Dermis blood vessel endothelial cell (primary cell): ENCODE data around the gene SPATA13. TPM values are rescaled to one million over a fixed set of nuclear protein-coding genes. Genes with fewer than 3 reads are reported as not detected.
"Not testable (repeated sequence)": the region's sequence is repeated elsewhere in the genome, so short reads cannot be mapped to it uniquely, and the experiment has no call there.

Source experiments
- DNase-seq: peaks from one replicate; pipeline ENCODE4 v3.0.0; 2010
- total RNA-seq: library from RNA; depleted of rRNA; stranded (reverse); fragments of >200 nt; gene quantifications from 2 replicates; pipeline ENCODE4 v1.2.3, GENCODE V29; 2014

SPATA13 gene
- total RNA-seq, 1 donor from 2014 or later, result 2.4 TPM

DNA sequence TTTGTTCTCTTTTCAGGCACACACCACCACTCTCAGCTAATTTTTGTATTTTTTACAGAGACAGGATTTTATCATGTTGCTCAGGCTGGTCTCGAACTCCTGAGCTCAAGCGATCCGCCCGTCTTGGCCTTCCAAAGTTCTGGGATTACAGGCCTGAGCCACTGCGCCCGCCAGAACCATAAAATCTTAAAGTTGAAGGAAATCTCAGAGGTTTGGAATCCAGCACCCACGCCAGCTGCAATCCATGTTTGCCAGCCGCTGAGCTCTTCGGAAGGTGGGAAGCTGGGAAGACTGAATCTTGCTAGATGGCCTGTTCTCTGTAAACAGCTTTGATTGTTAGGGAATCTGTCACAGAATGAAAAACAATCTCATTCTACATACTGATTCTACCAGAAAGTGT lies 38.5 kb downstream of the SPATA13 start:
- DNase-seq, result no peak

DNA sequence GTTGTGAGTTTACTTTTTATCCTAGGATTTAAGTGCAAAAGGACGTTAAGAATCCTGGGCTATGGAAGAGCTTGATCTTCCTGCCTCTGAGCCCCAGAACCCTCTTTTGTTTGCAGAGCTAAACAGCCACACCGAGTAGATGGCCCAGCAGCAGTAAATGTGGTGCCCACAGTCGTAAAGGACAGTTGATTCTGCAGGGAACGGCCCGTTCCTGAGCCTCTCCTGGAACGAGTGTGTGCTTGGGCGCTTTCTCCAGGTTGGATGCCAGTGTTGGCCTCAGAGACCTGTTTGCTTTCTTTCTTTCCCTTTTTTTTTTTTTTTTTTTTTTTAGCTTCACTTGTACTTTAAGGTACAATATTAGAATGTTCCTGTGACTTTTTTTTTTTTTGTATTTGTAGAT lies 41.7 kb downstream of the SPATA13 start:
- no peak for DNase-seq

DNA sequence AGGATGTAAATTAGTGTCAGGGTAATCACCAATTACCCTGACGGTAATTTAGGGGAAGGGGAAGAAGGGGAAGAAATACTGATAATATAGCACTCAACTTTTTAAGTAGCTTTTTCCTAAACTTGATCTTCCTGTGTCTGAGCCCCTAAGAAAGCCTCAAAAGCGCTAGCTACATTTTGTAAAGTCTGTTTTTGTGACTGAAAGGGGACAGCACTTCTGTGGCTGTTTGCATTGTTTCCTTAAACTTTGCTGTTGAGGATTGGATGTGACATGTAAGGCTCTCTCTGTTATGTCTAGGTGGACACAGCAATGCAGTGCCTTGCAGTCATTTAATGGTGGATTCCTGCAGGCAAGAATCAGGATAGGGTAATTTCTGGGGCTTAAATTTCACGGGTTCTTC lies 42.8 kb downstream of the SPATA13 start:
- DNase-seq, result no peak

DNA sequence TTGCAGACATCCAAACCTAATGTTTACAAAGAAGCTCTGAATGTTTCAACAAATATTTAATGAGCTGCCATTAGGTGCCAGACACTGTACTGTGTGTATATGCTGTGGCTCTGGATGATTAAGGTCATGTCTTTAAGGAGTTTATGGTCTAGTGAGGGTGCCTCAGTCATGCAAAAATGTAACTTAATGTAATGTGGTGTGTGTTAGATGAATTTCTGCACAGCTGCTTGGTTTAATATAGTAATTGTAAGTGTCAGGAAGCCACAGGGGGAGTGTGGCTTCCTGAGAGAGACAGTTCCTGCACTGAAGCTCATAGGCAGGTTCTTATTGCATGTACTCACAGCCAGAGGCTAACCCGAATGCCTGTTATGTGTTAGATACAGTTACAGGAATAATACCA lies 43.3 kb downstream of the SPATA13 start:
- peak; percentile 65 for DNase-seq

DNA sequence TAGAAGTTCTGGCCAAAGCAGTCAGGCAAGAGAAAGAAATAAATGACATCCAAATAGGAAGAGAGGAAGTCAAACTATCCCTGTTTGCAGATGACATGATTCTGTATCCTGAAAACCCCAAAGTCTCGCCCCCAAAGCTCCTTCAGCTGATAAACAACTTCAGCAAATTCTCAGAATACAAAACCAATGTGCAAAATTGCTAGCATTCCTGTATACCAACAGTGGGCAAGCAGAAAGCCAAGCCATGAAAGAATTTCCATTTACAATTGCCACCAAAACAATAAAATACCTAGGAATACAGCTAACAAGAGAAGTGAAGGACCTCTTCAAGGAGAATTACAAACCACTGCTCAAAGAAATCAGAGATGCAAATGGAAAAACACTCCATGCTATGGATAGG lies 44.6 kb downstream of the SPATA13 start:
- not testable (repeated sequence) for DNase-seq

DNA sequence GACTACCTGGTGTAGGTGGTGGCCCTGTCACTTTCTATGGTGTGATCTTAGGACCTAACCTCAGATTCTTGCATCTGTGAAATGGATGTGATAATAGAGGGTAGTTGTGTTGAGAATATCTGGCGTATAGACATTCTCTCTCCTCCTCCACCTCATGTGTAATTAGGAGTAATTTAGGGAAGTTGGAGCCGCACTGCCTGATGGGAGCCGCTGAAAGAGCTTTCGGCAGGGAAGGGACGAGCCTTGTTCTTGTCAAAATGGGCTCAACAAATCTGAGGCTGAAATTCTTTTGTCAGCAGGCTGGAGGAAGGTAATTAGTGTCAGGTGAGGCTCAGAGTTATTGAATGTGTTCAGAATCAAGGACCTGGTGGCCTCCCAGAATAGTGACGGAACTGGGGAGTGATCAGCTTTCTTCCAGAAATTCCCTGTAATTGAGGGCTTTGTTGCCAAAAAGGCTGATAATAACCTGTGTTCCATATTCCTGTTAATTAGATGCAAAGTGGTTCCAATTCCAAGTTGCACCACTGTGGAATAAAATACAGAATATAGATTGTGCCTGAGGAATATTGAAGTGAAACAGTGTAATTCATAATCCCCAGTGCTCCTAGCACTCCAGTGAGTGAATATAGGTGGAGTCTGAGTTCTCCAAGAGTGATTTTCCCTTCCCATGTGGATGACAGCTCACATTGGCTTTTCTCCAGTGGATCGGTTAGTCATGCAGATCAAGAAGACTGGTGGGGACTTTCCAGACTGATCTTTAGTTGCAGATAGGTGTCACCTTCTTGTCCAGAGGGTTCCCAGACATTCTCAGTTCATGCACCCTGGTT lies 47.5 kb downstream of the SPATA13 start:
- peak; percentile 85 for DNase-seq

DNA sequence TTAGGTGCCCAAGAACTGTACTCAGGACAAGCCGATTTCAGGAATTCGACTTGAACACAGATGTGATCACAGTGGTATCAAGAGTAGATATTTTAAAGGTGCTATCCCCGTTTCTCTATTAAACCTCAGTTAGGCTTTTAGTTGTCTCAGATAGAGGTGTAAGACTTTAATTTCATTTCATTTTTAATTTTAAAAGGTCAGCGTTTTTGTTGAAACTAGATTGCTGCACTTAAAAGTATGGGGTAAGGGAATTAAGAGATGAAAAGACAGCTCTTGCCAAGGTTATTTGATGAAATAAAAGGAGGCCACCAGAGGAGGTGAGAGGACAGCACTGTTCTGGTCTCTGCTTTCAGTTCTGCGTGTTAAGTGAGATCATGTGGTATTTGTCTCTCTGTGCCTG lies 48.6 kb downstream of the SPATA13 start:
- DNase-seq, result no peak

DNA sequence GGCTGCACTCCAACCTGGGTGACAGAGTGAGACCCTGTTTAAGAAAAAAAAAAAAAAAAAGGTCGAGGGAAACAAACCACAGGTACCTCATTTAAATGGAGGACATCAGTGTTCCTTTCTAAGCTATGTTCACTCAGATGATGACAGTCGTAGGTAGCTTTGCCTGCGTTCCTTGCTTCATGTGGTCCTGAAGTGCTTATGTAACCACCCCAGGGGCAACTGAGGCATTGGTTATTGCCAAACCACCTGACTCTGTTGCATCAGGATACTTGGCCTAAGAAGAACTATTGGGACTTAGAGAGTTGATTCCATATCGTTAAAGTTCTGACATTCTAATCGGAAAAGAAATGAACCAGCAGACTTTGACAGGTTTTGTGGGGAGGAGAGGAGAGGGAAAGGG lies 51.7 kb downstream of the SPATA13 start:
- DNase-seq, result no peak

DNA sequence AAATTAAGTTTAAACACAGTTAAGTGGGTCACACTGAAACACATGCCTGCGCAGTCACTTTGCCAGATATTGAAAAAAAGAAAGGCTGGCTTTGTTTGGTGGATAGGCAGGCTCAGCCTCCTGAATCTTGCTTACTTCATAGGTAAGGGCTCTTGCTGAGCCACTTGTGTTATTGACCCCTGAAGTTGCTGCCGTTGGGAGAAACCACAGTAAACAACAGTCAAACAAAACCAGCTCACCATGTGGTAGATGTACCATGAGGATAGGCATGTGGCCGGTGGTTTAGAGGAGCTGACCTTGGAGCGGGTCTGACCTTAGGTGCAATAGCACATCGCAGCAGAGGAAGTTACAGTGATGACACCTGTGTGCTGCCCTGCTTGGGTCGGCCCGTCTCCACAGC lies 52.2 kb downstream of the SPATA13 start:
- no peak for DNase-seq

DNA sequence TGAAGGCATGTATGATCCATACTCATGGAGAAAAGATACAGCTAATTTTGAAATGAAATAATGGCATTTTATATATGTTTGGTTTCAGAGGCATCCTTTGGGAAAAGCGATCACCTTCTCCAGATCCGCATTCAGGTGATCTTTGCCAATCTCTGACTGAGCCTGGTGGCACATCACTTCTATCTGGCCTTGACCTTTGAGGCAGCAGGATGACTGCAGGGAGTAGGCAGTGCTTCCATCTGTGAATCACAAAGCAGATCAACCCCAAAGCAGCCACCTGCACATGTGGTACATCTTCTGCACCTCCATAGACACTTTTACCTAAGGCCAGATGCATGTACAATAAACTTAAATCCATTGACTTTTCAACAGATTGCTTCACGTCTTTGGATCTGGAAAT lies 53.4 kb downstream of the SPATA13 start:
- DNase-seq, result no peak

DNA sequence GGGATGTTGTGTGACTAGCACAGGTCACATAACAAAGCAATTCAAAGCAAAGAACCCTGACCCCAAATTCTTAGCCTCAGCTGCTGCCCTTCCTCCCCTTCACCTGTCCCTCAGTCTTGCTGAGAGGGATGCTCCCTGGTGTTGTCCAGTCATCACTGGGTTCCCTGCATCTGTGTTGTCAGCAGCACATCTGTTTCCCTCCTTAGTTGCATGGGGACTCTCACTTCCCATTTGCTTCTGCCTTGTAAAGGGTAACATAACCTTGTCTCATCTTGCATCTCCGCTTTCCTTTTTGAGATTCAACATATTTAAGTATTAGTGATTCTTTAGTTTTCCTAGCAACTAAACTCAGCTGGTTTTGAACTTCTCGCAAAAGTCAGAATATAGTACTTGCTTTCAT lies 54.0 kb downstream of the SPATA13 start:
- DNase-seq, result no peak

DNA sequence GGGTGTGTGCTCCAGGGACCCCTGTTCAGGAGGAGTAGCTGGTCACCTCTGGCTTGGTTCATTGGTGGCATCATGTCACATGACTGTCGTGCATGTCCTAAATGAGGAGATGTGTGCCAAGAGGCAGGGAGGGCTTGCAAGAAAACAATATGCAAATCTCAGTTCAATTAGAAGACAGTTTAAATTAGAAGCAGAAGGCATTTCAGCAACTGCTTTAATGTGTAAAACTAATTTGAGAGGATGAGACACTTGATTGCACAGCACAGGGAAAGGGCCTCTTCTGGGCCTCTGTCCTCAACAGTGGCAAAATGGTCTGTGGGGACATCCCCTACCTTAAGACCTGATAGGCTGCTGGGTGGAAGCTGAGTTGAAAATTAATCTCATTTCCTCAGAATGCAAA lies 54.6 kb downstream of the SPATA13 start:
- DNase-seq, result no peak

DNA sequence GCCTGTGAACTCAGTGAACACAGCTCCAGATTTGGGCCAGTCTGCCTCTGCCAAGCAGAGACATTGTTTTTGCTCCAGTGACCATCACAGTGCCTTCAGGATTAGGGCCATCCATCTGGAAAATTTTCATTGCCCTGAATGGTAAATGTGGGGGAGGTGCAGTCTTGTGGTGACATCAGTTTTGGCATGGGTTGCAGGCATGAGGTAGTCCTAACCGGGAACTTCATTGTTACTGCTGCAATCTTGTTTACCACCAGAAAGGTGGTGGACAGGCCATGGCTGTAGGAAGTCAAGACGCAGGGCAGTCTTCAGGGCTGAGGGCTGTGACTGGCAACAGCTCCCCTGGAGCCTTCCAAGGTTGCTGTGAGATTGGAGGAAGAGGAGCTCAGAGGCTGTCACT lies 55.2 kb downstream of the SPATA13 start:
- peak; percentile 91 for DNase-seq

DNA sequence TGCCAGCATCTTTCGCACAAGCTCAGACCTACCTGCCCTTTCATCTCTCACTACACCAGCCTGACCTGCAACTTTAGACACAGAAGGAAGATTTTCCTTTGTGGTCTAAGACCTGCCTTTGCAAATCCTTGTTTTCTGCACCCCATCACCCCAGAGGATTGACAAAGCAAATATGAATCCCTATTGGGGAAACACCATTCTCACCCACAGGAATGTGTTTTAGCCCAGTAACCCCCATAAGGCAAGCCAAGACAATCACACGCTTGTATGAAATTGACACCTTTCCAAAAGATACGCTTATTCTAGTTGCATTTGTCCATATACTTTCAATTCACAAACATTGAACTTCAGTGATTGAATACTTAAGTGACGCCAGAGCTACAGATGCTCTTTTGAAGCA lies 55.7 kb downstream of the SPATA13 start:
- no peak for DNase-seq

DNA sequence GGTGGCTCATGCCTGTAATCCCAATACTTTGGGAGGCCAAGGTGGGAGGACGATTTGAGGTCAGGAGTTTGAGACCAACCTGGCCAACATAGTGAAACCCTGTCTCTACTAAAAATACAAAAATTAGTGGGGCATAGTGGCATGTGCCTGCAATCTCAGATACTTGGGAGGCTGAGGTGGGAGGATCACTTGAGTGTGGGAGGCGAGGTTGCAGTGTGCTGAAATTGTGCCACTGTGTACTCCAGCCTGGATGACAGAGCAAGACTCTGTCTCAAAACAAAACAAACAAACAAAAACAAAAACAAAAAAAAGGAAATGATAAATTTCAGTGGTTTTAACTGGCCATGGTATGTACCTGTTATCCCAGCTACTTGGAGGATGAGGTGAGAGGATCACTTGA lies 56.3 kb downstream of the SPATA13 start:
- not testable (repeated sequence) for DNase-seq

DNA sequence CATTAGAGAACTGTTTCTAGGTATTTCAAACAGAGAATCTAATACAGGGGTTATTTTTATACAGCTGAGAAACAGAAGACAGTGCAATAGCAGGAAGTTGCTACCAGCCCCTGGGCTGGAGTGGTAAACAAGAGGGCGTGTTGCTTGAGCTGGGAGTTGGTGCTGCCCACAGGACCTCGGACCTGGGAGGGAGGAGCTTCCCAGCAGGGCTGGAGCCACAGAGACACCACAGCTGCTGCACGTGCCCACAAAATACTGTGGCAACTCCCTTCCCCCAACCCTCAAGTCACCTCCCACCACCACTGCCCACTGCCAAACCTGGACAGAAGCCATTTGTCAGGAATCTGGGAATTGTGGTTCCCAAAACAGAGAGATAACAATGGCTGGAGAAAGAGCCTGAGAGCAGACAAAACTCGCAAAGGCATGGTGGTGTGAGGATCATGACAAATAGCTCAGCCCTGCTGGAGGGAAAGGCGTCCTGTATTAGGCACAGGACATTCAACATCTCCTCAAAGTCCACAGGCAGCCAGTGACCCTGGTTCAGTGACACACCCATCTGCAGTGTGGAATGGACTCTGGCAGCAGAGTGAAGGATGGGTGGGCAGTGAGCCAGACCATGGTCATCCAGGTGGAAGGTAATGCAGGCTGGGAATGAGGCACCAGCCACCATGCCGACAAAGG lies 57.2 kb downstream of the SPATA13 start:
- DNase-seq, result no peak

DNA sequence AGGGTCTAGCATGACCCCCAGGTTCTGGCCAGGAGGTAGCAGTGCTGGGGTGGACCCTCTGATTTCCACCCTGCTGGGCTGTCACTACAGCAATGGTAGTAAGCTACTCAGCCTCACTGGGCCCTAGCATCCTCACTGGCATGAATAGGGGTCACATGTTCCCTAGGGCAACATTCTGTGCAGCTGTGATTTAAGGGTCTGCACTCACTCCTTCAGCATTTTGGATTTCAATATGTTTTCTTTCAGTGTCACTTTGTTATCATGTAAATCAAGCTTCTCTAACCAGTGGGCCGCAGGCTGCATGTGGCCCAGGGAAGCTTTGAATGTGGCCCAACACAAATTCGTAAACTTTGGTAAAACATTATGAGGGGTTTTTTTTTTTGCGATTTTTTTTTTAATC lies 57.8 kb downstream of the SPATA13 start:
- DNase-seq, result no peak

DNA sequence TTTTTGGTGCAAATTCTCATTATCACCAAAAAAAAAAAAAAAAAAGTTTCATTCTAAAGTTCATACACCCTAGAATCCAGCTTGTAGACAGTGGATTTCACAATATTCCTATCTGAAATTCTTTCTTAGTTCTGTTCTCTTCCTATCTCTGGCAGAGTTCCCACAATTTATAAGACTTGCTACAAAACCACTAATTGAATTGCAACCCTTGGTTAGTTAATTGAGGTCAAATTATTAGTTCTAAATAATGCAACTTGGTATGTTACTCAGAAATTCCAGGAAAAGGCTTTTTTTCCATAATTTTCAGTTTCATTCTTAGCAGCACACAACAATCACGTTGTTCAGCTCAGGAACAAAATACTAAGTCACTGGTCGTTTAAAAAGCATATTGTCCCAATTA lies 58.5 kb downstream of the SPATA13 start:
- DNase-seq, result no peak

DNA sequence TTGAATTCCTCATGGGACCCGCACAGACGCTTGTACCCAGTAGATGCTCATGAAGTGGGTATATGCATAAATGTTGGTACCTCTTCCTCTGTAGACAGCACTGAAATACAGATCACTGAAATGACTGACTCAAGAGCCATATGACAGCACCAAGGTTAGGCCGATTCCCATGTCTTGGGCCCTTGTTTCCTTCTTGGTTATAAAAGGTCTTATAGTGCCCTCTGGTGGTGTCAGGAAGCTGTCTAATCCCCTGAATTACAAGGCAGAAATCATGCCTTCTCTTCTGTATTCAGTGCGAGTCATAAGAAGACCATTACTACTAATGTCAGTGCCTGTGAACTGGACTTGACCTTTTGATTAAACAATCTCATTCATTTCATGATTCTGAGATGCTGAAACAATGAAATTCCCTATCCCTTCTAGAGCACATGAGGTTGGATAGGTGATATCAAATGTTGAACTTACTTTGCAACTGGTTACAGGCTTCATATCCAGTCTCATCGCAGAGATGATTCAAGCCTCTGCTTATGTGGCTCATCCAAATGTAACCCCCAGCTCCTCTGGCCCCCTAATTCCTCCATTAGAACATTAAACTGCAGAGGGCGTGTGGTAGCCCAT lies 59.7 kb downstream of the SPATA13 start:
- peak; percentile 89 for DNase-seq

DNA sequence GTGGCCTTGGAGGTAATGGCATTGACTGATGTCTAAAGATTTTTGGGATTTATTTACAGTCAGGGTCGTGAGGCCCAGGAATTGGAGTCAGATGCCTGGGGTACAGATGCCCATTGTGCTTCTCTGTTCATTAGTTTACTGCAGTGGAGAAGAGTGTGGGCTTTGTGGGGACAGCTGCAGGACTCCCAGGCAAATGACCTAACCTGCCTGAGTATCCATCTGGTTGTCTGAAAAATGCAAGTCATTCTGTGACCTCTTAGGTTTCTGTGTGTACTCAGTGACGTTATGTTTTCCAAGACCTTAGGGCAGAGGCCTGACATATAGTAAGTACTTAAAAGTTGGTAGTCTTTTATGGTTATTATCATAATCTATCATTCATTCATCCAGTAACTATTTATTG lies 60.5 kb downstream of the SPATA13 start:
- DNase-seq, result no peak

DNA sequence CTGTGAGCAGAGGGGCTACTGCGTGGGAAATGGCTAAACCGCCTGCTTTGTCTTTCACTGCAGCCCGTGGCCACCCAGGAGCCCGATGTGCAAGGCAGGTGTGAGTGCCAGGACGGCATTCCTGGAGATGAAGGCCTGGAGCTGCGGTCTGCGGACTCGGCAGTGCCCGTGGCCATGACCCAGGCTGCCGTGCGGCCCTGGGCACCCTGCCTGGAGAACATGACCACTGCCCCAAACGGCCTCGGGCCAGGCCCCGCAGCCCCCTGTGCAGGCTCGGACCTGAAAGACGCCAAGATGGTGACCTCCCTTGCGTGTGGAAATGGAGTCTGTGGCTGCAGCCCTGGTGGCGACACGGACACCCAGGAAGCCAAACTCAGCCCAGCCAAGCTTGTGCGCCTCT lies 62.2 kb downstream of the SPATA13 start:
- no peak for DNase-seq

DNA sequence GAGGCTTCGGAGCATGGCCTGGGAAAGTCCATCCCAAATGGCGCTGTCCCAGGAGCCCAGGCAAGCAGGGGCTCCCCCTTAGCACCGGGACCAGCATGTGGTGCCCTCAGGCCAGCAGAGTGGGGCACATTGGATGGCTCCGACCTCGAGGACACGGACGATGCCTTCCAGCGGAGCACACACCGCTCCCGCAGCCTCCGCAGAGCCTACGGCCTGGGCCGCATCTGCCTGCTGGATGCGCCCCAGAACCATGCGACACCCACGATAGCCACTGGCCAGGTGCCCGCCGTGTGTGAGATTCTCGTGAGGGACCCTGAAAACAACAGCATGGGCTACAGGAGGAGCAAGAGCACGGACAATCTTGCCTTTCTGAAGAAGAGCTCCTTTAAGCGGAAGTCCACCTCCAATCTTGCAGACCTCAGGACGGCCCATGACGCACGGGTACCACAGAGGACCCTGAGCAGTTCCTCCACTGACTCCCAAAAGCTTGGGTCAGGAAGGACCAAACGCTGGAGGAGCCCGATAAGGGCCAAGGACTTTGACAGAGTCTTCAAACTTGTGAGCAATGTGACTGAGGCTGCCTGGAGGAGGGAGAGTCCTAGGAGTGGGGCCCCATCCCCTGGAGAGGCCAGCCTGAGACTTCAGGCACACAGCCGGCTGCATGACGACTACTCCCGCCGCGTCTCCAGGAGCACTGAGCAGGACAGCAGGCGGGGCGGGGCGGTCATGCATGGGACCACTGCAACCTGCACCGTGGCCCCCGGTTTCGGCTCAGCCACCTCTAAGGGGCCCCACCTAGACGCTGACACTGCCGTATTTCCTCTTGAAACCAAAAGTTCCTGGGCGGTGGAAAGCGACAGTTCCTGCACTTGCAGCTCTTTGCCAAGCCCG lies 63.1 kb downstream of the SPATA13 start:
- DNase-seq, result no peak

DNA sequence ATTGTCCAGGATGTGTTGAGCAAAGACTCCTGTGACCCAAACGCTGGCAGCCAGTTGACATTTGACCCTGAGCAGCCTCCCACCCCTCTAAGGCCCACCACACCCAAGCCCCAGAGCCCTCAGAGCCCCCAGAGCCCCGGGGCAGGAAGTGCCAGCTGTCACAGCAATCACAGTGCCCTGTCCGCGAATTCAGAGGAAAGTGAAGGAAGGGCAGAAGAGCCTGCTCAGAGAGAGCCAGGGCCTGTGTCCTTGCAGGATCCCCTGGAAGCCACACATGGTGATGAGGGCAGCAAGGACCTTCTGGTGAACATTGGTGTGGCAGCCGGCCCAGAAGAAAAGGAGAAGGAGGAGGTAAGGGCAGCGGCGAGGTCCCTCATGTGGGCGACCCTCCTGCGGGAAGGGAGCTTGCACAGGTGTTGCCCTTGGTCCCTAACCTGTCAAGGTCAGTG lies 63.7 kb downstream of the SPATA13 start:
- no peak for DNase-seq
